Measurements from ENCODE around the gene TBX2.

DNA sequence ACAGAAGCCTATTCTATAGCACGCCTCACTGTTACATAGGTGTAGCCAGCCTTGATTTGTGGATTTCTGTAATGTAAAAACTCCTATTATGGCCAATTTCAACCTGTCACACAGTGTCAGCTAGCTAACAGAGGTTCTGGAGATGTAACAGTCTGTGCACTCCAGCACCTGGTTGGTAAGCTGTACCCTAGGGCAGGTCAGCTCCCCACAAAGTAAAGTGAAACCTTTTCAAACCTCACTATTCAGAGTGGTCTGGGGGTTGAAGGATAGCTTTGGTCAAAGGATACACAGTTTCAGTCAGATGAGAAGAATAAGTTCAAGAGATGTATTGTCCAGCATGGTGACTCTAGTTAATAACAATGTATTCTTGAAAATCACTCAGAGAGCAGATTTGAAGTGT is 28.5 kb upstream of the TBX2 start:
- TF ChIP-seq, protein P1, sequence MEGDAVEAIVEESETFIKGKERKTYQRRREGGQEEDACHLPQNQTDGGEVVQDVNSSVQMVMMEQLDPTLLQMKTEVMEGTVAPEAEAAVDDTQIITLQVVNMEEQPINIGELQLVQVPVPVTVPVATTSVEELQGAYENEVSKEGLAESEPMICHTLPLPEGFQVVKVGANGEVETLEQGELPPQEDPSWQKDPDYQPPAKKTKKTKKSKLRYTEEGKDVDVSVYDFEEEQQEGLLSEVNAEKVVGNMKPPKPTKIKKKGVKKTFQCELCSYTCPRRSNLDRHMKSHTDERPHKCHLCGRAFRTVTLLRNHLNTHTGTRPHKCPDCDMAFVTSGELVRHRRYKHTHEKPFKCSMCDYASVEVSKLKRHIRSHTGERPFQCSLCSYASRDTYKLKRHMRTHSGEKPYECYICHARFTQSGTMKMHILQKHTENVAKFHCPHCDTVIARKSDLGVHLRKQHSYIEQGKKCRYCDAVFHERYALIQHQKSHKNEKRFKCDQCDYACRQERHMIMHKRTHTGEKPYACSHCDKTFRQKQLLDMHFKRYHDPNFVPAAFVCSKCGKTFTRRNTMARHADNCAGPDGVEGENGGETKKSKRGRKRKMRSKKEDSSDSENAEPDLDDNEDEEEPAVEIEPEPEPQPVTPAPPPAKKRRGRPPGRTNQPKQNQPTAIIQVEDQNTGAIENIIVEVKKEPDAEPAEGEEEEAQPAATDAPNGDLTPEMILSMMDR (IDR thresholded peaks at IDR 0.05), result no peak
- TF ChIP-seq POLR2A (IDR thresholded peaks at IDR 0.05), result no peak
